Measurements from ENCODE around the gene UEVLD. TPM values are rescaled to one million over a fixed set of nuclear protein-coding genes. Genes with fewer than 3 reads are reported as not detected.

UEVLD gene
- total and polyA plus RNA-seq, 2 experiments from 2014 or later = 20.9 to 42.0 TPM

GRCh38 chr11:18580113-18580766, 8.3 kb downstream of the UEVLD start:
- TF ChIP-seq EZH2phosphoT487 (IDR thresholded peaks at IDR 0.05; ENCODE audit: insufficient read depth, low read depth) = no peak
- no peak for TF ChIP-seq EZH2 (IDR thresholded peaks at IDR 0.05; ENCODE audit: insufficient read depth, poor library complexity, severe bottlenecking)
- Histone ChIP-seq H3K9ac (no peak overlapping the region), H3K79me2 (ENCODE audit: insufficient read depth) (peaks cover 25% of the 10 kb centered on the region), H3K4me1 (ENCODE audit: insufficient read depth) (no peaks in the 10 kb centered on the region), H3K36me3 (ENCODE audit: low read depth) (peaks cover 17% of the 10 kb centered on the region), H3K9me2 (ENCODE audit: insufficient read depth) (no peaks in the 10 kb centered on the region), H2AFZ (no peak overlapping the region), H3F3A (ENCODE audit: insufficient read depth) (no peaks in the 10 kb centered on the region), H3K27ac (no peak overlapping the region), H3K9me3 (ENCODE audit: low read depth) (no peaks in the 10 kb centered on the region), H3K27me3 (replicated peaks; ENCODE audit: insufficient read depth) (no peaks in the 10 kb centered on the region), H4K20me1 (ENCODE audit: insufficient read depth) (no peaks in the 10 kb centered on the region), H3K4me2 (ENCODE audit: unreplicated experiment) (no peak overlapping the region), H3K4me3 (no peak overlapping the region)
- in situ Hi-C loops (cut with MboI) = no loop called here
- no peak for DNase-seq
- WGBS, 2 experiments (ENCODE audit: low coverage in 1 of 2, low lambda C conversion rate in 2 of 2, missing lambda C conversion rate in 2 of 2) = 61 to 75% methylated on average over 2 of the region's 2 CpGs

- 95 to 97% methylated on average over 14 of the region's 14 CpGs for WGBS, 2 experiments (ENCODE audit: low coverage in 1 of 2, low lambda C conversion rate in 2 of 2, missing lambda C conversion rate in 2 of 2)
- peaks cover 15% of the 10 kb centered on the region; the same call in 1 of the 2 replicates for H3K79me2 ChIP-seq (ENCODE audit: insufficient read depth)
- H3K4me3 ChIP-seq = no peak overlapping the region
- in situ Hi-C loops (cut with MboI) = no loop called here
- H4K20me1 ChIP-seq (ENCODE audit: insufficient read depth) = no peaks in the 10 kb centered on the region
- H3K9me2 ChIP-seq (ENCODE audit: insufficient read depth) = no peaks in the 10 kb centered on the region
- no peak for DNase-seq
- no peaks in the 10 kb centered on the region for H3K9me3 ChIP-seq (ENCODE audit: low read depth)
- no peak overlapping the region for H2AFZ ChIP-seq
- peaks cover 26% of the 10 kb centered on the region for H3K36me3 ChIP-seq (ENCODE audit: low read depth)
- H3K27ac ChIP-seq = no peak overlapping the region
- H3K9ac ChIP-seq = no peak overlapping the region
- no peaks in the 10 kb centered on the region for H3F3A ChIP-seq (ENCODE audit: insufficient read depth)
- TF ChIP-seq EZH2phosphoT487 (IDR thresholded peaks at IDR 0.05; ENCODE audit: insufficient read depth, low read depth) (no peak), EZH2 (IDR thresholded peaks at IDR 0.05; ENCODE audit: insufficient read depth, poor library complexity, severe bottlenecking) (no peak)
- H3K4me2 ChIP-seq (ENCODE audit: unreplicated experiment) = no peak overlapping the region
- H3K27me3 ChIP-seq (replicated peaks; ENCODE audit: insufficient read depth) = no peaks in the 10 kb centered on the region
- no peaks in the 10 kb centered on the region for H3K4me1 ChIP-seq (ENCODE audit: insufficient read depth)
Measured at GRCh38 chr11:18578975-18579598, 9.4 kb downstream of the UEVLD start.

GRCh38 chr11:18575361-18575760, 13.2 kb downstream of the UEVLD start:
- H3K4me3 ChIP-seq = no peak overlapping the region
- WGBS, 2 experiments (ENCODE audit: low coverage in 1 of 2, low lambda C conversion rate in 2 of 2, missing lambda C conversion rate in 2 of 2) = 97 to 100% methylated on average over 1 of the region's 1 CpG
- H3K9ac ChIP-seq = no peak overlapping the region
- no peak overlapping the region for H3K27ac ChIP-seq
- H3K4me2 ChIP-seq (ENCODE audit: unreplicated experiment) = no peak overlapping the region
- no peaks in the 10 kb centered on the region for H3F3A ChIP-seq (ENCODE audit: insufficient read depth)
- no peak for DNase-seq
- no peak for TF ChIP-seq EZH2phosphoT487 (IDR thresholded peaks at IDR 0.05; ENCODE audit: insufficient read depth, low read depth)
- TF ChIP-seq EZH2 (IDR thresholded peaks at IDR 0.05; ENCODE audit: insufficient read depth, poor library complexity, severe bottlenecking) = no peak
- H3K27me3 ChIP-seq (replicated peaks; ENCODE audit: insufficient read depth) = no peaks in the 10 kb centered on the region
- H3K9me2 ChIP-seq (ENCODE audit: insufficient read depth) = no peaks in the 10 kb centered on the region
- H2AFZ ChIP-seq = no peak overlapping the region
- in situ Hi-C loops (cut with MboI) = no loop called here
- H3K9me3 ChIP-seq (ENCODE audit: low read depth) = no peaks in the 10 kb centered on the region
- H4K20me1 ChIP-seq (ENCODE audit: insufficient read depth) = no peaks in the 10 kb centered on the region
- peaks cover 26% of the 10 kb centered on the region for H3K36me3 ChIP-seq (ENCODE audit: low read depth)
- H3K4me1 ChIP-seq (ENCODE audit: insufficient read depth) = no peaks in the 10 kb centered on the region
- 0 out of 2 replicates have a peak, but pooled peaks cover 4% of the 10 kb centered on the region for H3K79me2 ChIP-seq (ENCODE audit: insufficient read depth)

GRCh38 chr11:18567081-18567480, 21.5 kb downstream of the UEVLD start:
- Histone ChIP-seq H3F3A (ENCODE audit: insufficient read depth) (peaks cover 21% of the 10 kb centered on the region), H3K4me2 (ENCODE audit: unreplicated experiment) (peak overlapping the region; percentile 47), H3K27me3 (replicated peaks; ENCODE audit: insufficient read depth) (no peaks in the 10 kb centered on the region), H2AFZ (no peak overlapping the region), H3K79me2 (ENCODE audit: insufficient read depth) (no peaks in the 10 kb centered on the region), H3K9ac (peak overlapping the region; percentile 21; the same call in 1 of the 2 replicates), H3K9me3 (ENCODE audit: low read depth) (no peaks in the 10 kb centered on the region), H4K20me1 (ENCODE audit: insufficient read depth) (no peaks in the 10 kb centered on the region), H3K4me3 (no peak overlapping the region), H3K9me2 (ENCODE audit: insufficient read depth) (no peaks in the 10 kb centered on the region), H3K4me1 (ENCODE audit: insufficient read depth) (peaks cover 16% of the 10 kb centered on the region), H3K36me3 (ENCODE audit: low read depth) (peaks cover 21% of the 10 kb centered on the region), H3K27ac (peak overlapping the region; percentile 52)
- in situ Hi-C loops (cut with MboI) = no loop called here
- peak; percentile 76 for DNase-seq
- WGBS, 2 experiments (ENCODE audit: low coverage in 1 of 2, low lambda C conversion rate in 2 of 2, missing lambda C conversion rate in 2 of 2) = 29 to 30% methylated on average over 3 of the region's 3 CpGs
- TF ChIP-seq EZH2phosphoT487 (IDR thresholded peaks at IDR 0.05; ENCODE audit: insufficient read depth, low read depth) (no peak), EZH2 (IDR thresholded peaks at IDR 0.05; ENCODE audit: insufficient read depth, poor library complexity, severe bottlenecking) (no peak)
